ENCODE data around the gene CLDN14.

The CLDN14 gene

DNA sequence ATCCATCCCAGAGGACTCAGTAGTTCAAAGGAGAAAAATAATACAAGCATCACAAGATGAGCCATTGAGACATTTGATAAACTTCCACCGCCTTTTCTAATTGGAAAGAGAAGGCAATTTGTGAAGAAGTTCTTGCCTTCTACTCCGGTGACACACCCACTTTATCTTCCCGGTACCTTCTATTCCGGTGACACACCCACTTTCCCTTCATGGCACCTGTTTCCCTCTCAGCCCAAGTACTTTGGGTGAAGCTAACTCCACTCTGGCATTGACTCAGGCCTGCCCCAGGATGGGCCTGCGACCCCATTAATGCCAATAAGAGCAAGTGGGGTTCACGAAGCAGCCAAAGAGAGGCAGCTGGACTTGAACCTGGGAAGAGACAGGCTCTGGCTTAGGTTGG is 38.2 kb downstream of the CLDN14 start:
- TF ChIP-seq POLR2A (IDR thresholded peaks at IDR 0.05; ENCODE audit: extremely low read depth, insufficient read length), result no peak
- no peak for TF ChIP-seq CTCF (IDR thresholded peaks at IDR 0.05; ENCODE audit: low read depth, low read length)
- no peak for TF ChIP-seq MAX (IDR thresholded peaks at IDR 0.05; ENCODE audit: low read depth, low read length)
- TF ChIP-seq MYC (IDR thresholded peaks at IDR 0.05; ENCODE audit: low read depth, low read length), result no peak
- no peak for DNase-seq (ENCODE audit: low read depth)
- no peak overlapping the region for H3K4me3 ChIP-seq (ENCODE audit: low read depth, low read length)

GRCh38 chr21:36437745-36438128 is 42.2 kb downstream of the CLDN14 start:
- peak; percentile 75 for DNase-seq (ENCODE audit: low read depth)
- TF ChIP-seq POLR2A (IDR thresholded peaks at IDR 0.05; ENCODE audit: extremely low read depth, insufficient read length) (no peak), MAX (IDR thresholded peaks at IDR 0.05; ENCODE audit: low read depth, low read length) (no peak), CTCF (IDR thresholded peaks at IDR 0.05; ENCODE audit: low read depth, low read length) (no peak), MYC (IDR thresholded peaks at IDR 0.05; ENCODE audit: low read depth, low read length) (no peak)
- no peak overlapping the region for H3K4me3 ChIP-seq (ENCODE audit: low read depth, low read length)

- DNase-seq (ENCODE audit: low read depth), result peak; percentile 46
- TF ChIP-seq MYC (IDR thresholded peaks at IDR 0.05; ENCODE audit: low read depth, low read length) (no peak), MAX (IDR thresholded peaks at IDR 0.05; ENCODE audit: low read depth, low read length) (no peak)
- no peak overlapping the region for H3K4me3 ChIP-seq (ENCODE audit: low read depth, low read length)
Observed at GRCh38 chr21:36436829-36437744, 42.8 kb downstream of the CLDN14 start.

GRCh38 chr21:36434144-36434543 is 45.8 kb downstream of the CLDN14 start:
- no peak for TF ChIP-seq POLR2A (IDR thresholded peaks at IDR 0.05; ENCODE audit: extremely low read depth, insufficient read length)
- no peak for TF ChIP-seq MAX (IDR thresholded peaks at IDR 0.05; ENCODE audit: low read depth, low read length)
- no peak for TF ChIP-seq MYC (IDR thresholded peaks at IDR 0.05; ENCODE audit: low read depth, low read length)
- TF ChIP-seq CTCF (IDR thresholded peaks at IDR 0.05; ENCODE audit: low read depth, low read length), result no peak
- H3K4me3 ChIP-seq (ENCODE audit: low read depth, low read length), result no peak overlapping the region
- no peak for DNase-seq (ENCODE audit: low read depth)

- DNase-seq (ENCODE audit: low read depth), result no peak
- H3K4me3 ChIP-seq (ENCODE audit: low read depth, low read length), result no peak overlapping the region
- TF ChIP-seq MYC (IDR thresholded peaks at IDR 0.05; ENCODE audit: low read depth, low read length), result no peak
- TF ChIP-seq POLR2A (IDR thresholded peaks at IDR 0.05; ENCODE audit: extremely low read depth, insufficient read length), result no peak
- TF ChIP-seq CTCF (IDR thresholded peaks at IDR 0.05; ENCODE audit: low read depth, low read length), result no peak
- no peak for TF ChIP-seq MAX (IDR thresholded peaks at IDR 0.05; ENCODE audit: low read depth, low read length)
Observed at GRCh38 chr21:36433059-36433709, 46.7 kb downstream of the CLDN14 start.

DNA sequence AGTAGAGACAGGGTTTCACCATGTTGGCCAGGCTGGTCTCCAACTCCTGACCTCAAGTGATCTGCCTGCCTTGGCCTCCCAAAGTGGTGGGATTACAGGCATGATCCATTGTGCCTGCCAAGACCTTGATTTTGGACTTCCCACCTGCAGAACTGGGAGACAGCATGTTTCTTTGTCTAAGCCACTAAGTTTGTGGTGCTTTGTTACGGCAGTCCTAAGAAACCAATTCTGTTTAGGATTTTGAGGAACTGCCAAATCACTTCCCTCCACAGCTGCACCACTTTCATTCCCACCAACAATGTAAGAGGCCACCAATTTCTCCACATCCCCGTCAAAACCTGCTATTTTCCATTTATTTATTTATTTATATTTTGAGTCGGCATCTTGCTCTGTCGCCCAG is 48.7 kb downstream of the CLDN14 start:
- no peak for DNase-seq (ENCODE audit: low read depth)
- H3K4me3 ChIP-seq (ENCODE audit: low read depth, low read length), result no peak overlapping the region
- TF ChIP-seq CTCF (IDR thresholded peaks at IDR 0.05; ENCODE audit: low read depth, low read length) (no peak), MAX (IDR thresholded peaks at IDR 0.05; ENCODE audit: low read depth, low read length) (no peak), MYC (IDR thresholded peaks at IDR 0.05; ENCODE audit: low read depth, low read length) (no peak), POLR2A (IDR thresholded peaks at IDR 0.05; ENCODE audit: extremely low read depth, insufficient read length) (no peak)

Data from NB4 (cell line).